Tibial nerve (tissue), 4 donors: Measurements from ENCODE around the gene SLC9A5. TPM values are rescaled to one million over a fixed set of nuclear protein-coding genes. Genes with fewer than 3 reads are reported as not detected.
A peak's percentile ranks its signal among the peaks of the same experiment; 100 is the strongest.

ENCODE experiments used
- DNase-seq, 2 donors: peaks; one replicate each; pipeline ENCODE4 v3.0.0-alpha.2; 2019; ENCODE audit warnings: low spot score in 2 of 2
- H3K27ac ChIP-seq, 4 donors: fragments of 200-600 bp; sonication (generic) in 3 of 4; one replicate each; pipeline ENCODE4 v1.5.1; 2017 to 2019; ENCODE audit warnings: mild to moderate bottlenecking in 1 of 4
- H3K27me3 ChIP-seq, 2 donors: fragments of 200-600 bp; sonication (generic) in 1 of 2; one replicate each; pipeline versions ENCODE4 v1.5.1 to v1.6.0; 2017 to 2019
- H3K36me3 ChIP-seq, 3 donors: fragments of 200-600 bp; sonication (generic); one replicate each; pipeline ENCODE4 v1.5.1; 2018 to 2019
- H3K4me1 ChIP-seq, 4 donors: fragments of 200-600 bp; sonication (generic) in 3 of 4; one replicate each; pipeline ENCODE4 v1.5.1; 2017 to 2019
- H3K4me3 ChIP-seq, 4 donors: fragments of 200-600 bp; sonication (generic) in 3 of 4; one replicate each; pipeline ENCODE4 v1.5.1; 2017 to 2019; ENCODE audit warnings: mild to moderate bottlenecking in 1 of 4, moderate library complexity in 1 of 4
- H3K9me3 ChIP-seq, 4 donors: fragments of 200-600 bp; sonication (generic) in 3 of 4; one replicate each; pipeline ENCODE4 v1.5.1; 2017 to 2019
- CTCF ChIP-seq, 5 experiments: fragments of 200-600 bp in 3 of 5; fragments of 450-650 bp in 2 of 5; sonication (generic) in 3 of 5; IDR thresholded peaks; one replicate each; pipeline ENCODE4 v1.5.1; 2016 to 2019; ENCODE audit warnings: antibody characterized with exemption in 5 of 5, mild to moderate bottlenecking in 3 of 5, moderate library complexity in 2 of 5
- EP300 ChIP-seq, 2 donors: sonication (generic); formaldehyde crosslinking; IDR thresholded peaks; one replicate each; pipeline ENCODE4 v1.6.1; 2017; ENCODE audit warnings: antibody characterized with exemption in 2 of 2, mild to moderate bottlenecking in 1 of 2
- POLR2A ChIP-seq, 2 donors: fragments of 450-650 bp; IDR thresholded peaks; one replicate each; pipeline ENCODE4 v1.6.1; 2017; ENCODE audit warnings: antibody characterized with exemption in 2 of 2, mild to moderate bottlenecking in 2 of 2, moderate library complexity in 2 of 2
- WGBS, 2 donors: methylation state at CpG; one replicate each; pipeline ENCODE4 v1.1.5; 2018; 5-methylcytosine and 5-hydroxymethylcytosine counted together
- total RNA-seq, 4 donors: library from RNA; depleted of rRNA; stranded (reverse); fragments of >200 nt; gene quantifications; one replicate each; pipeline ENCODE4 v1.1.0, GENCODE V29; 2016

The SLC9A5 gene
- total RNA-seq: 1 to 10 TPM in 3 of 4 donors, under 1 TPM in 1; 0.59 to 2.0 (median 1.5) TPM

- Histone ChIP-seq H3K27me3 (peaks cover 0 to 9% of the 10 kb centered on the region in 2 donors), H3K36me3 (no peaks in the 10 kb centered on the region), H3K9me3 (no peaks in the 10 kb centered on the region), H3K4me1 (peaks cover 0 to 46% (median 34%) of the 10 kb centered on the region in 4 donors), H3K27ac (peak within 1 kb of the TSS in 2 of 4 donors; percentile 21 to 56), H3K4me3 (peak within 1 kb of the TSS; percentile 33 to 67 (median 51))
- TF ChIP-seq CTCF (IDR thresholded peaks at IDR 0.05) (peak in 3 of 5 experiments; percentile 26 to 53 (median 33)), EP300 (IDR thresholded peaks at IDR 0.05) (no peak), POLR2A (IDR thresholded peaks at IDR 0.05) (no peak)
- WGBS, 2 donors: 2 to 3% methylated on average over 34 to 59 of the region's 75 CpGs
- DNase-seq: no peak
Observed at GRCh38 chr16:67248401-67249177, at the start of gene SLC9A5. Gene SLC9A5, plus strand, starts transcription at chr16:67248979. Its CDS starts 36 bp downstream, at chr16:67249015.

GRCh38 chr16:67199011-67199807, 49.6 kb upstream of the SLC9A5 start, which contains the start of gene ELMO3:
Gene ELMO3, plus strand, starts transcription at chr16:67199131. Its CDS starts 196 bp downstream, at chr16:67199327.
- H3K9me3 ChIP-seq: no peaks in the 10 kb centered on the region
- 41 to 42% methylated on average over 40 to 47 of the region's 61 CpGs for WGBS, 2 donors
- H3K27me3 ChIP-seq: no peaks in the 10 kb centered on the region
- H3K4me3 ChIP-seq: peak within 1 kb of the TSS in 2 of 4 donors; percentile 29 to 30
- H3K4me1 ChIP-seq: peaks cover 0 to 44% (median 13%) of the 10 kb centered on the region in 4 donors
- peak within 1 kb of the TSS in 2 of 4 donors; percentile 36 to 67 for H3K27ac ChIP-seq
- peaks cover 2 to 88% (median 27%) of the 10 kb centered on the region in 3 donors for H3K36me3 ChIP-seq
- no peak for DNase-seq
- TF ChIP-seq POLR2A (IDR thresholded peaks at IDR 0.05) (no peak), CTCF (IDR thresholded peaks at IDR 0.05) (peak in 2 of 5 experiments; percentile 4 to 28)

GRCh38 chr16:67199808-67200198, 49.0 kb upstream of the SLC9A5 start:
- Histone ChIP-seq H3K4me3 (peak overlapping the region in 2 of 4 donors; percentile 29 to 30), H3K36me3 (peaks cover 2 to 88% (median 23%) of the 10 kb centered on the region in 3 donors)

GRCh38 chr16:67200491-67200890, 48.3 kb upstream of the SLC9A5 start:
- Histone ChIP-seq H3K27me3 (no peaks in the 10 kb centered on the region), H3K27ac (no peak overlapping the region), H3K4me1 (peaks cover 0 to 32% (median 13%) of the 10 kb centered on the region in 4 donors), H3K4me3 (no peak overlapping the region), H3K9me3 (no peaks in the 10 kb centered on the region), H3K36me3 (peaks cover 0 to 85% (median 16%) of the 10 kb centered on the region in 3 donors)
- DNase-seq: no peak
- WGBS, 2 donors: 89 to 91% methylated on average over 4 to 5 of the region's 8 CpGs
- TF ChIP-seq POLR2A (IDR thresholded peaks at IDR 0.05): no peak

More at GRCh38 chr16:67199808-67200198, 49.0 kb upstream of the SLC9A5 start:
- Histone ChIP-seq H3K27me3 (no peaks in the 10 kb centered on the region), H3K9me3 (no peaks in the 10 kb centered on the region), H3K4me1 (peaks cover 0 to 38% (median 13%) of the 10 kb centered on the region in 4 donors), H3K27ac (peak overlapping the region in 1 of 4 donors; percentile 36)
- TF ChIP-seq POLR2A (IDR thresholded peaks at IDR 0.05) (no peak), CTCF (IDR thresholded peaks at IDR 0.05) (no peak), EP300 (IDR thresholded peaks at IDR 0.05) (no peak)
- no peak for DNase-seq
- 40 to 45% methylated on average over 21 to 22 of the region's 22 CpGs for WGBS, 2 donors
